MM.1S (cell line): ENCODE data around the gene WDR6.

ENCODE experiments used
- CTCF ChIP-seq: fragments of 300-600 bp; sonication (generic); IDR thresholded peaks from 2 replicates; pipeline ENCODE4 v1.5.1; 2016; ENCODE audit warnings: antibody characterized with exemption, low read length, mixed read lengths
- EZH2phosphoT487 ChIP-seq: fragments of 300-600 bp; sonication (generic); IDR thresholded peaks from 2 replicates; pipeline ENCODE4 v1.6.1; 2018; ENCODE audit warnings: antibody characterized with exemption, low read length

GRCh38 chr3:48989126-48989795 is 17.9 kb upstream of the WDR6 start:
- TF ChIP-seq CTCF, result no peak
- no peak for TF ChIP-seq EZH2phosphoT487
